ENCODE measurements around the gene SFXN3. TPM values are rescaled to one million over a fixed set of nuclear protein-coding genes. Genes with fewer than 3 reads are reported as not detected.

SFXN3 gene
- total RNA-seq, 1 experiment from 2014 or later = 27.5 TPM

DNA sequence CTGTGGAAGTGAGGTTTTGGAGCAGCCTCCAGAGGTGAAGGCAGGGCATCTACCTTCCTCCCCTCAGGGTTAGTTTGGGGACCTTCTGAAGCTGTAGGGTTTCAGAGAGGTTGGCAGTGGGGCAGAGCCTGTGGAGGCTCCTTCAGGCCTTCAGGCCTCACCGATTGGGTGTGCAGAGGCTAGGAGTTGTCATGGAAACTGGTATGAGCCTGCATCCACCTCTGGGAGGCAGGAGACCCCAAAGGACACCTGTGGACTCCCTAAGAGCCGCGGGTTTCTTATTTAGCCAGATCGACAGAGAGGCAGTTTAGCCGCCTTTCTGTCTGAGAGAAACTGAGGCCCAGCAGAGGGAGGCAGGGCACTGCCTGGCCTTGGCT lies 29.4 kb upstream of the SFXN3 start:
- H3K27me3 Mint-ChIP-seq (ENCODE audit: unreplicated experiment) = no peaks in the 10 kb centered on the region
- intact Hi-C loops (cut with micrococcal nuclease; ENCODE audit: unreplicated experiment) = no loop called here
- peaks cover 14% of the 10 kb centered on the region for H3K4me1 Mint-ChIP-seq (ENCODE audit: low read depth, unreplicated experiment)
- no peaks in the 10 kb centered on the region for H3K9me3 Mint-ChIP-seq (ENCODE audit: low read depth, unreplicated experiment)
- CTCF ChIA-PET = no interaction called here
- no peak overlapping the region for H3K4me3 Mint-ChIP-seq (ENCODE audit: low read depth, unreplicated experiment)
- BruUV-seq (replicated peaks) = no TSS peak
- no peak for TF ChIP-seq CTCF (IDR thresholded peaks at IDR 0.05; ENCODE audit: unreplicated experiment)
- no peak overlapping the region for H3K27ac Mint-ChIP-seq (ENCODE audit: unreplicated experiment)
- H3K36me3 Mint-ChIP-seq (ENCODE audit: insufficient read depth, unreplicated experiment) = peaks cover 45% of the 10 kb centered on the region
- DNase-seq = no peak

DNA sequence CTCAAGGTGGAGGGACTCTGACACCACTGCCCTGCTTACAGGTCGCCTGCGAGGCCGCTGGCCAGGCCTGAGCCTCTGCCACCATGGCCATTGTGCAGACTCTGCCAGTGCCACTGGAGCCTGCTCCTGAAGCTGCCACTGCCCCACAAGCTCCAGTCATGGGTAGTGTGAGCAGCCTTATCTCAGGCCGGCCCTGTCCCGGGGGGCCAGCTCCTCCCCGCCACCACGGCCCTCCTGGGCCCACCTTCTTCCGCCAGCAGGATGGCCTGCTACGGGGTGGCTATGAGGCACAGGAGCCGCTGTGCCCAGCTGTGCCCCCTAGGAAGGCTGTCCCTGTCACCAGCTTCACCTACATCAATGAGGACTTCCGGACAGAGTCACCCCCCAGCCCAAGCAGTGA lies 28.6 kb upstream of the SFXN3 start:
- DNase-seq = no peak
- Mint-ChIP-seq H3K27me3 (ENCODE audit: unreplicated experiment) (no peaks in the 10 kb centered on the region), H3K36me3 (ENCODE audit: insufficient read depth, unreplicated experiment) (peaks cover 37% of the 10 kb centered on the region), H3K4me3 (ENCODE audit: low read depth, unreplicated experiment) (no peak overlapping the region), H3K9me3 (ENCODE audit: low read depth, unreplicated experiment) (no peaks in the 10 kb centered on the region), H3K27ac (ENCODE audit: unreplicated experiment) (no peak overlapping the region), H3K4me1 (ENCODE audit: low read depth, unreplicated experiment) (peaks cover 14% of the 10 kb centered on the region)
- no TSS peak for BruUV-seq (replicated peaks)
- intact Hi-C loops (cut with micrococcal nuclease; ENCODE audit: unreplicated experiment) = no loop called here
- no peak for TF ChIP-seq CTCF (IDR thresholded peaks at IDR 0.05; ENCODE audit: unreplicated experiment)
- CTCF ChIA-PET = no interaction called here

DNA sequence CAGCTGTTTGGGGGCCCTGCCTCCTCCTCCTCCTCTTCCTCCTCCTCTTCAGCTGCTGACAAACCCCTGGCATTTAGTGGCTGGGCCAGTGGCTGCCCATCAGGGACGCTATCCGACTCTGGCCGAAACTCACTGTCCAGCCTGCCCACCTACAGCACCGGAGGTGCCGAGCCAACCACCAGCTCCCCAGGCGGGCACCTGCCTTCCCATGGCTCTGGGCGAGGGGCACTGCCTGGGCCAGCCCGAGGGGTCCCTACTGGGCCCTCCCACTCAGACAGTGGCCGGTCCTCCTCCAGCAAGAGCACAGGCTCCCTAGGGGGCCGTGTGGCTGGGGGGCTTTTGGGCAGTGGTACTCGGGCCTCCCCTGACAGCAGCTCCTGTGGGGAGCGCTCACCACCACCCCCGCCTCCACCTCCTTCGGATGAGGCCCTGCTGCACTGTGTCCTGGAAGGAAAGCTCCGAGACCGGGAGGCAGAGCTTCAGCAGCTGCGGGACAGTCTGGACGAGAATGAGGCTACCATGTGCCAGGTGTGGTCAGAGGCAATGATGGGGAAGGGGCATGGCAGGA lies 27.3 kb upstream of the SFXN3 start:
- Mint-ChIP-seq H3K27me3 (ENCODE audit: unreplicated experiment) (no peaks in the 10 kb centered on the region), H3K4me3 (ENCODE audit: low read depth, unreplicated experiment) (no peak overlapping the region), H3K27ac (ENCODE audit: unreplicated experiment) (no peak overlapping the region), H3K4me1 (ENCODE audit: low read depth, unreplicated experiment) (peaks cover 4% of the 10 kb centered on the region), H3K9me3 (ENCODE audit: low read depth, unreplicated experiment) (no peaks in the 10 kb centered on the region), H3K36me3 (ENCODE audit: insufficient read depth, unreplicated experiment) (peaks cover 24% of the 10 kb centered on the region)
- CTCF ChIA-PET = no interaction called here
- no peak for DNase-seq
- no TSS peak for BruUV-seq (replicated peaks)
- TF ChIP-seq CTCF (IDR thresholded peaks at IDR 0.05; ENCODE audit: unreplicated experiment) = no peak
- intact Hi-C loops (cut with micrococcal nuclease; ENCODE audit: unreplicated experiment) = no loop called here

- TF ChIP-seq CTCF (IDR thresholded peaks at IDR 0.05; ENCODE audit: unreplicated experiment) = no peak
- H3K4me1 Mint-ChIP-seq (ENCODE audit: low read depth, unreplicated experiment) = no peaks in the 10 kb centered on the region
- intact Hi-C loops (cut with micrococcal nuclease; ENCODE audit: unreplicated experiment) = no loop called here
- H3K4me3 Mint-ChIP-seq (ENCODE audit: low read depth, unreplicated experiment) = no peak overlapping the region
- H3K36me3 Mint-ChIP-seq (ENCODE audit: insufficient read depth, unreplicated experiment) = peaks cover 8% of the 10 kb centered on the region
- BruUV-seq (replicated peaks) = no TSS peak
- no peak overlapping the region for H3K27ac Mint-ChIP-seq (ENCODE audit: unreplicated experiment)
- CTCF ChIA-PET = no interaction called here
- no peaks in the 10 kb centered on the region for H3K27me3 Mint-ChIP-seq (ENCODE audit: unreplicated experiment)
- no peaks in the 10 kb centered on the region for H3K9me3 Mint-ChIP-seq (ENCODE audit: low read depth, unreplicated experiment)
- no peak for DNase-seq
These were observed 25.7 kb upstream of the SFXN3 start for GRCh38 chr10:101005361-101005760.

Data from Calu3 (cell line).